GM23338 (cell line): ENCODE measurements around the gene FASN.

ENCODE experiments used
- CREB1 ChIP-seq: fragments of 250-450 bp; sonication (Bioruptor Pico); IDR thresholded peaks from 2 replicates; pipeline ENCODE4 v1.5.0; 2020; ENCODE audit warnings: low read depth, mild to moderate bottlenecking, moderate library complexity
- CTCF ChIP-seq, 2 experiments: fragments of 200-600 bp in 1 of 2; sonication (generic) in 1 of 2; conservative IDR thresholded peaks; 2 replicates each; pipeline versions ENCODE4 v1.5.1 to v1.6.1; 2016 to 2017; ENCODE audit warnings: antibody characterized with exemption in 2 of 2, low read depth in 2 of 2, mild to moderate bottlenecking in 2 of 2, moderate library complexity in 1 of 2
- ETS1 ChIP-seq: IDR thresholded peaks from 2 replicates; pipeline ENCODE4 v1.6.1; 2016; ENCODE audit warnings: antibody characterized with exemption
- EZH2 ChIP-seq: fragments of 200-600 bp; sonication (generic); IDR thresholded peaks from one replicate; pipeline ENCODE4 v1.8.0; 2017; ENCODE audit warnings: antibody characterized with exemption, mild to moderate bottlenecking, low read depth; ENCODE audit not compliant: unreplicated experiment
- EZH2phosphoT487 ChIP-seq: fragments of 200-600 bp; sonication (generic); IDR thresholded peaks from one replicate; pipeline ENCODE4 v1.8.1; 2018; ENCODE audit warnings: antibody characterized with exemption; ENCODE audit not compliant: unreplicated experiment
- JUNB ChIP-seq: IDR thresholded peaks from one replicate; pipeline ENCODE4 v1.6.1; 2016; ENCODE audit warnings: antibody characterized with exemption; ENCODE audit not compliant: unreplicated experiment
- NANOG ChIP-seq: IDR thresholded peaks from 2 replicates; pipeline ENCODE4 v1.6.1; 2016; ENCODE audit warnings: antibody characterized with exemption, borderline replicate concordance
- POLR2AphosphoS5 ChIP-seq: IDR thresholded peaks from 2 replicates; pipeline ENCODE4 v1.6.1; 2016; ENCODE audit warnings: antibody characterized with exemption, low read depth
- STAT1 ChIP-seq: IDR thresholded peaks from one replicate; pipeline ENCODE4 v1.6.1; 2016; ENCODE audit warnings: antibody characterized with exemption; ENCODE audit not compliant: unreplicated experiment
- ZNF114 ChIP-seq: fragments of 250-450 bp; sonication (Bioruptor Pico); IDR thresholded peaks from 2 replicates; pipeline ENCODE4 v1.5.0; 2020; ENCODE audit warnings: mild to moderate bottlenecking, moderate library complexity
- ZNF462 ChIP-seq: fragments of 250-450 bp; sonication (Bioruptor Pico); IDR thresholded peaks from 2 replicates; pipeline ENCODE4 v1.5.0; 2020; ENCODE audit warnings: mild to moderate bottlenecking, moderate library complexity
- TF ChIP-seq, protein P1 (sequence below): IDR thresholded peaks from one replicate; pipeline ENCODE4 v1.6.1; 2018; ENCODE audit warnings: antibody characterized with exemption; ENCODE audit not compliant: unreplicated experiment

GRCh38 chr17:82060001-82060380 lies 38.0 kb downstream of the FASN start:
- TF ChIP-seq ZNF114 (CRISPR knock-in tag) (no peak), EZH2phosphoT487 (no peak), CTCF (conservative IDR thresholded peaks at IDR 0.05; ENCODE audit: low read depth in 2 of 2) (no peak), NANOG (no peak), POLR2AphosphoS5 (no peak; the same call in 1 of the 2 replicates), EZH2 (no peak), JUNB (no peak), ZNF462 (CRISPR knock-in tag) (no peak), CREB1 (CRISPR knock-in tag) (no peak), STAT1 (no peak), ETS1 (no peak)
- TF ChIP-seq, protein P1, sequence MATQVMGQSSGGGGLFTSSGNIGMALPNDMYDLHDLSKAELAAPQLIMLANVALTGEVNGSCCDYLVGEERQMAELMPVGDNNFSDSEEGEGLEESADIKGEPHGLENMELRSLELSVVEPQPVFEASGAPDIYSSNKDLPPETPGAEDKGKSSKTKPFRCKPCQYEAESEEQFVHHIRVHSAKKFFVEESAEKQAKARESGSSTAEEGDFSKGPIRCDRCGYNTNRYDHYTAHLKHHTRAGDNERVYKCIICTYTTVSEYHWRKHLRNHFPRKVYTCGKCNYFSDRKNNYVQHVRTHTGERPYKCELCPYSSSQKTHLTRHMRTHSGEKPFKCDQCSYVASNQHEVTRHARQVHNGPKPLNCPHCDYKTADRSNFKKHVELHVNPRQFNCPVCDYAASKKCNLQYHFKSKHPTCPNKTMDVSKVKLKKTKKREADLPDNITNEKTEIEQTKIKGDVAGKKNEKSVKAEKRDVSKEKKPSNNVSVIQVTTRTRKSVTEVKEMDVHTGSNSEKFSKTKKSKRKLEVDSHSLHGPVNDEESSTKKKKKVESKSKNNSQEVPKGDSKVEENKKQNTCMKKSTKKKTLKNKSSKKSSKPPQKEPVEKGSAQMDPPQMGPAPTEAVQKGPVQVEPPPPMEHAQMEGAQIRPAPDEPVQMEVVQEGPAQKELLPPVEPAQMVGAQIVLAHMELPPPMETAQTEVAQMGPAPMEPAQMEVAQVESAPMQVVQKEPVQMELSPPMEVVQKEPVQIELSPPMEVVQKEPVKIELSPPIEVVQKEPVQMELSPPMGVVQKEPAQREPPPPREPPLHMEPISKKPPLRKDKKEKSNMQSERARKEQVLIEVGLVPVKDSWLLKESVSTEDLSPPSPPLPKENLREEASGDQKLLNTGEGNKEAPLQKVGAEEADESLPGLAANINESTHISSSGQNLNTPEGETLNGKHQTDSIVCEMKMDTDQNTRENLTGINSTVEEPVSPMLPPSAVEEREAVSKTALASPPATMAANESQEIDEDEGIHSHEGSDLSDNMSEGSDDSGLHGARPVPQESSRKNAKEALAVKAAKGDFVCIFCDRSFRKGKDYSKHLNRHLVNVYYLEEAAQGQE: no peak
